CD14-positive monocyte (primary cell): Measurements from ENCODE around the gene TBC1D5. TPM values are rescaled to one million over a fixed set of nuclear protein-coding genes. Genes with fewer than 3 reads are reported as not detected.

ENCODE experiments used
- DNase-seq, 3 donors: peaks; one replicate each; pipeline ENCODE4 v3.0.0-alpha.2; 2011 to 2022
- H2AFZ ChIP-seq: 2 replicates; pipeline ENCODE4 v1.6.0; 2012; ENCODE audit warnings: mild to moderate bottlenecking, low read depth, low read length, inconsistent platforms; ENCODE audit not compliant: insufficient read depth, poor library complexity, severe bottlenecking
- H3K27ac ChIP-seq, 2 donors: 1 replicate in 1 of 2; 2 replicates in 1 of 2; pipeline ENCODE4 v1.5.1; 2012 to 2013; ENCODE audit warnings: low read length in 2 of 2, control low read depth in 1 of 2, inconsistent platforms in 1 of 2, low read depth in 1 of 2, mild to moderate bottlenecking in 1 of 2
- H3K27me3 ChIP-seq, 2 donors: one replicate each; pipeline versions ENCODE4 v1.6.0 to v1.6.1; 2011 to 2013; ENCODE audit warnings: low read length in 2 of 2; ENCODE audit not compliant: control insufficient read depth in 2 of 2, insufficient read depth in 2 of 2
- H3K36me3 ChIP-seq, 2 donors: replicated peaks in 1 of 2; 1 replicate in 1 of 2; 2 replicates in 1 of 2; pipeline versions ENCODE4 v1.5.1 to v1.6.1; 2012 to 2013; ENCODE audit warnings: low read length in 2 of 2, control low read depth in 1 of 2, inconsistent platforms in 1 of 2, mild to moderate bottlenecking in 1 of 2; ENCODE audit not compliant: insufficient read depth in 2 of 2, control insufficient read depth in 1 of 2
- H3K4me1 ChIP-seq, 2 donors: 1 replicate in 1 of 2; 2 replicates in 1 of 2; pipeline versions ENCODE4 v1.5.1 to v1.6.1; 2012 to 2013; ENCODE audit warnings: low read length in 2 of 2, control low read depth in 1 of 2, inconsistent platforms in 1 of 2, mild to moderate bottlenecking in 1 of 2, moderate library complexity in 1 of 2; ENCODE audit not compliant: insufficient read depth in 2 of 2, control insufficient read depth in 1 of 2
- H3K4me2 ChIP-seq: replicated peaks from 2 replicates; pipeline ENCODE3; 2012; ENCODE audit warnings: low read length, moderate library complexity, mild to moderate bottlenecking; ENCODE audit not compliant: poor library complexity, severe bottlenecking; ENCODE audit errors: extremely low read depth
- H3K4me3 ChIP-seq, 3 experiments: fragments of 200-600 bp in 1 of 3; sonication (generic) in 1 of 3; replicated peaks in 1 of 3; 1 replicate in 2 of 3; 2 replicates in 1 of 3; pipeline ENCODE4 v1.5.1; 2011 to 2013; ENCODE audit warnings: low read length in 3 of 3, mild to moderate bottlenecking in 3 of 3, control low read depth in 2 of 3, low read depth in 2 of 3, inconsistent platforms in 1 of 3, moderate library complexity in 1 of 3
- H3K79me2 ChIP-seq: 2 replicates; pipeline ENCODE4 v1.6.0; 2012; ENCODE audit warnings: mild to moderate bottlenecking, control low read depth, inconsistent platforms, low read length, moderate library complexity; ENCODE audit not compliant: insufficient read depth
- H3K9ac ChIP-seq: 2 replicates; pipeline ENCODE4 v1.6.0; 2017; ENCODE audit warnings: low read length, mild to moderate bottlenecking; ENCODE audit not compliant: insufficient read depth, poor library complexity, severe bottlenecking
- H3K9me3 ChIP-seq, 2 donors: replicated peaks in 1 of 2; 1 replicate in 1 of 2; 2 replicates in 1 of 2; pipeline versions ENCODE4 v1.5.1 to v1.6.1; 2012 to 2013; ENCODE audit warnings: low read length in 2 of 2, control low read depth in 1 of 2; ENCODE audit not compliant: control insufficient read depth in 1 of 2, insufficient read depth in 1 of 2
- H4K20me1 ChIP-seq: 2 replicates; pipeline ENCODE4 v1.6.0; 2012; ENCODE audit warnings: mild to moderate bottlenecking, low read length, control low read depth, moderate library complexity; ENCODE audit not compliant: insufficient read depth
- H3K27ac Mint-ChIP-seq, 7 donors: one replicate each; pipeline ENCODE4 v1.8.0; 2020; ENCODE audit warnings: mild to moderate bottlenecking in 7 of 7, mixed read lengths in 7 of 7, moderate library complexity in 6 of 7, inconsistent platforms in 2 of 7
- H3K27me3 Mint-ChIP-seq, 3 donors: one replicate each; pipeline ENCODE4 v1.8.0; 2021 to 2022; ENCODE audit warnings: low read depth in 3 of 3, mild to moderate bottlenecking in 3 of 3, mixed read lengths in 3 of 3, moderate library complexity in 3 of 3, inconsistent platforms in 1 of 3
- H3K36me3 Mint-ChIP-seq, 2 donors: one replicate each; pipeline ENCODE4 v1.8.0; 2020; ENCODE audit warnings: mixed read lengths in 2 of 2, inconsistent platforms in 1 of 2, mild to moderate bottlenecking in 1 of 2
- H3K4me1 Mint-ChIP-seq: one replicate; pipeline ENCODE4 v1.8.0; 2020; ENCODE audit warnings: mild to moderate bottlenecking, mixed read lengths
- H3K4me3 Mint-ChIP-seq, 2 donors: one replicate each; pipeline ENCODE4 v1.8.0; 2020; ENCODE audit warnings: mild to moderate bottlenecking in 2 of 2, mixed read lengths in 2 of 2, moderate library complexity in 1 of 2
- H3K9me3 Mint-ChIP-seq, 7 donors: one replicate each; pipeline ENCODE4 v1.8.0; 2020 to 2022; ENCODE audit warnings: mixed read lengths in 7 of 7, mild to moderate bottlenecking in 6 of 7, moderate library complexity in 6 of 7, inconsistent platforms in 2 of 7
- CTCF ChIP-seq: fragments of 200-600 bp; IDR thresholded peaks from one replicate; pipeline ENCODE4 v1.8.0; 2022; ENCODE audit warnings: antibody characterized with exemption, mild to moderate bottlenecking
- WGBS: methylation state at CpG from one replicate; pipeline ENCODE4 v1.1.5; 2013; ENCODE audit warnings: missing lambda C conversion rate; ENCODE audit not compliant: insufficient coverage; 5-methylcytosine and 5-hydroxymethylcytosine counted together
- intact Hi-C, 2 donors: fragments of 100-400 bp; cut with micrococcal nuclease; formaldehyde crosslinking; loops; one replicate each; pipeline versions ENCODE4 v1.15.0 to v1.15.1; 2023
- polyA plus RNA-seq, 3 donors: library from polyadenylated mRNA; depleted of rRNA in 1 of 3; unstranded in 2 of 3; stranded (reverse) in 1 of 3; fragments of 300-500 nt in 2 of 3; fragments of >200 nt in 1 of 3; fragmentation: Illumina TruSeq in 2 of 3; gene quantifications; 1 replicate in 2 of 3; 2 replicates in 1 of 3; pipeline ENCODE4 v1.2.3, GENCODE V29; 2012 to 2021

The TBC1D5 gene
- polyA plus RNA-seq, 3 donors, result 17.6 to 35.3 (median 21.0) TPM

GRCh38 chr3:17755836-17756235 is 13.4 kb upstream of the TBC1D5 start:
- Histone ChIP-seq H3K79me2 (no peaks in the 10 kb centered on the region), H3K4me3 (no peak overlapping the region), H2AFZ (no peak overlapping the region), H3K9me3 (no peaks in the 10 kb centered on the region), H3K9ac (no peak overlapping the region), H3K4me1 (no peaks in the 10 kb centered on the region), H3K27me3 (no peaks in the 10 kb centered on the region), H3K4me2 (no peak overlapping the region), H4K20me1 (no peaks in the 10 kb centered on the region), H3K36me3 (no peaks in the 10 kb centered on the region), H3K27ac (no peak overlapping the region)
- intact Hi-C loops, result no loop called here
- H3K4me3 Mint-ChIP-seq, result no peak overlapping the region
- no peak overlapping the region for H3K27ac Mint-ChIP-seq
- H3K27me3 Mint-ChIP-seq, result peaks cover 0 to 3% (median 0%) of the 10 kb centered on the region in 3 donors
- H3K4me1 Mint-ChIP-seq, result peaks cover 5% of the 10 kb centered on the region
- WGBS, result no CpG with 5 or more reads among the region's 1 CpG
- no peaks in the 10 kb centered on the region for H3K36me3 Mint-ChIP-seq
- H3K9me3 Mint-ChIP-seq, result no peaks in the 10 kb centered on the region
- DNase-seq, result no peak
- no peak for TF ChIP-seq CTCF

- no peak for DNase-seq
- no peaks in the 10 kb centered on the region for H4K20me1 ChIP-seq
- no peaks in the 10 kb centered on the region for H3K27me3 ChIP-seq
- H2AFZ ChIP-seq, result no peak overlapping the region
- no peaks in the 10 kb centered on the region for H3K36me3 ChIP-seq
- H3K27ac ChIP-seq, result no peak overlapping the region
- TF ChIP-seq CTCF, result no peak
- no peak overlapping the region for H3K9ac ChIP-seq
- no peak overlapping the region for H3K4me3 Mint-ChIP-seq
- H3K9me3 Mint-ChIP-seq, result no peaks in the 10 kb centered on the region
- H3K4me3 ChIP-seq, result no peak overlapping the region
- H3K36me3 Mint-ChIP-seq, result no peaks in the 10 kb centered on the region
- intact Hi-C loops, result no loop called here
- peaks cover 15% of the 10 kb centered on the region for H3K4me1 Mint-ChIP-seq
- peaks cover 0 to 2% (median 0%) of the 10 kb centered on the region in 3 donors for H3K27me3 Mint-ChIP-seq
- H3K4me1 ChIP-seq, result peaks cover 6 to 10% of the 10 kb centered on the region in 2 donors
- H3K79me2 ChIP-seq, result no peaks in the 10 kb centered on the region
- no peaks in the 10 kb centered on the region for H3K9me3 ChIP-seq
- WGBS, result 40% methylated on average over 1 of the region's 1 CpG
- H3K27ac Mint-ChIP-seq, result no peak overlapping the region
- H3K4me2 ChIP-seq, result no peak overlapping the region
Observed at GRCh38 chr3:17753632-17753992, 11.2 kb upstream of the TBC1D5 start.
